ENCODE data around the gene UMAD1. TPM values are rescaled to one million over a fixed set of nuclear protein-coding genes. Genes with fewer than 3 reads are reported as not detected.

The UMAD1 gene
- total RNA-seq (2014; rRNA removed; shearing (Covaris generic)): 13.2 and 15.6 TPM in 2 replicates

- Histone ChIP-seq H3K4me3 (peak within 1 kb of the TSS; percentile 89), H3K27ac (peak within 1 kb of the TSS; percentile 78), H3K4me1 (no peaks in the 10 kb centered on the region), H3K27me3 (no peaks in the 10 kb centered on the region), H3K36me3 (no peaks in the 10 kb centered on the region), H3K9me3 (replicated peaks) (no peaks in the 10 kb centered on the region)
- peak; percentile 99 to 100 for DNase-seq
These were observed at the start of gene UMAD1 for GRCh38 chr7:7640221-7641128. Gene UMAD1, plus strand, starts transcription at chr7:7640752. Its CDS starts 32,620 bp downstream, at chr7:7673372.

GRCh38 chr7:7595451-7595850 lies 45.1 kb upstream of the UMAD1 start:
- Histone ChIP-seq H3K4me3 (no peak overlapping the region), H3K9me3 (replicated peaks) (no peaks in the 10 kb centered on the region), H3K36me3 (peaks cover 35% of the 10 kb centered on the region), H3K4me1 (no peaks in the 10 kb centered on the region), H3K27ac (no peak overlapping the region), H3K27me3 (no peaks in the 10 kb centered on the region)
- peak in 1 of 2 experiments; percentile 49 for DNase-seq

GRCh38 chr7:7596176-7596575 lies 44.4 kb upstream of the UMAD1 start:
- DNase-seq: peak in 1 of 2 experiments; percentile 4
- H3K4me1 ChIP-seq: no peaks in the 10 kb centered on the region
- no peaks in the 10 kb centered on the region for H3K27me3 ChIP-seq
- no peaks in the 10 kb centered on the region for H3K9me3 ChIP-seq (replicated peaks)
- H3K4me3 ChIP-seq: no peak overlapping the region
- peaks cover 34% of the 10 kb centered on the region for H3K36me3 ChIP-seq
- no peak overlapping the region for H3K27ac ChIP-seq

GRCh38 chr7:7607010-7607409 lies 33.5 kb upstream of the UMAD1 start:
- Histone ChIP-seq H3K27ac (no peak overlapping the region), H3K27me3 (no peaks in the 10 kb centered on the region), H3K4me3 (no peak overlapping the region), H3K4me1 (no peaks in the 10 kb centered on the region), H3K36me3 (peaks cover 7% of the 10 kb centered on the region; the same call in 1 of the 2 replicates), H3K9me3 (replicated peaks) (no peaks in the 10 kb centered on the region)
- DNase-seq: no peak

- peaks cover 7% of the 10 kb centered on the region; the same call in 1 of the 2 replicates for H3K36me3 ChIP-seq
- H3K27ac ChIP-seq: no peak overlapping the region
- H3K27me3 ChIP-seq: no peaks in the 10 kb centered on the region
These were observed 31.2 kb upstream of the UMAD1 start for GRCh38 chr7:7609330-7609729.

GRCh38 chr7:7612519-7612918 lies 28.0 kb upstream of the UMAD1 start:
- no peak overlapping the region for H3K4me3 ChIP-seq
- no peak for DNase-seq
- H3K36me3 ChIP-seq: 0 out of 2 replicates have a peak, but pooled peaks cover 3% of the 10 kb centered on the region
- no peaks in the 10 kb centered on the region for H3K27me3 ChIP-seq
- H3K27ac ChIP-seq: no peak overlapping the region
- no peaks in the 10 kb centered on the region for H3K9me3 ChIP-seq (replicated peaks)
- H3K4me1 ChIP-seq: no peaks in the 10 kb centered on the region

More at GRCh38 chr7:7609330-7609729, 31.2 kb upstream of the UMAD1 start:
- Histone ChIP-seq H3K9me3 (replicated peaks) (no peaks in the 10 kb centered on the region), H3K4me3 (no peak overlapping the region), H3K4me1 (no peaks in the 10 kb centered on the region)
- DNase-seq: no peak

- Histone ChIP-seq H3K27me3 (no peaks in the 10 kb centered on the region), H3K36me3 (0 out of 2 replicates have a peak, but pooled peaks cover 3% of the 10 kb centered on the region)
These were observed 27.3 kb upstream of the UMAD1 start for GRCh38 chr7:7613210-7613609.

GRCh38 chr7:7614018-7614741 lies 26.4 kb upstream of the UMAD1 start:
- no peak for DNase-seq
- H3K27me3 ChIP-seq: no peaks in the 10 kb centered on the region
- no peaks in the 10 kb centered on the region for H3K4me1 ChIP-seq
- H3K4me3 ChIP-seq: no peak overlapping the region
- H3K9me3 ChIP-seq (replicated peaks): no peaks in the 10 kb centered on the region
- H3K27ac ChIP-seq: no peak overlapping the region
- H3K36me3 ChIP-seq: no peaks in the 10 kb centered on the region

More at GRCh38 chr7:7613210-7613609, 27.3 kb upstream of the UMAD1 start:
- DNase-seq: no peak
- H3K27ac ChIP-seq: no peak overlapping the region
- H3K4me3 ChIP-seq: no peak overlapping the region
- H3K4me1 ChIP-seq: no peaks in the 10 kb centered on the region
- H3K9me3 ChIP-seq (replicated peaks): no peaks in the 10 kb centered on the region

GRCh38 chr7:7617550-7617949 lies 23.0 kb upstream of the UMAD1 start:
- Histone ChIP-seq H3K9me3 (replicated peaks) (no peaks in the 10 kb centered on the region), H3K36me3 (no peaks in the 10 kb centered on the region), H3K27me3 (no peaks in the 10 kb centered on the region), H3K27ac (no peak overlapping the region), H3K4me3 (no peak overlapping the region), H3K4me1 (no peaks in the 10 kb centered on the region)
- no peak for DNase-seq

GRCh38 chr7:7618410-7618809 lies 22.1 kb upstream of the UMAD1 start:
- no peak overlapping the region for H3K27ac ChIP-seq
- DNase-seq: no peak
- H3K4me3 ChIP-seq: no peak overlapping the region
- H3K27me3 ChIP-seq: no peaks in the 10 kb centered on the region
- H3K9me3 ChIP-seq (replicated peaks): no peaks in the 10 kb centered on the region
- no peaks in the 10 kb centered on the region for H3K4me1 ChIP-seq
- no peaks in the 10 kb centered on the region for H3K36me3 ChIP-seq

GRCh38 chr7:7620236-7620635 lies 20.3 kb upstream of the UMAD1 start:
- Histone ChIP-seq H3K4me3 (no peak overlapping the region), H3K27me3 (no peaks in the 10 kb centered on the region), H3K36me3 (no peaks in the 10 kb centered on the region), H3K9me3 (replicated peaks) (no peaks in the 10 kb centered on the region), H3K4me1 (no peaks in the 10 kb centered on the region), H3K27ac (no peak overlapping the region)
- no peak for DNase-seq

- no peaks in the 10 kb centered on the region for H3K36me3 ChIP-seq
- H3K27me3 ChIP-seq: no peaks in the 10 kb centered on the region
- no peak overlapping the region for H3K4me3 ChIP-seq
- DNase-seq: no peak
- no peak overlapping the region for H3K27ac ChIP-seq
- H3K4me1 ChIP-seq: no peaks in the 10 kb centered on the region
- no peaks in the 10 kb centered on the region for H3K9me3 ChIP-seq (replicated peaks)
These were observed 19.8 kb upstream of the UMAD1 start for GRCh38 chr7:7620644-7621210.

- Histone ChIP-seq H3K27ac (no peak overlapping the region), H3K27me3 (no peaks in the 10 kb centered on the region), H3K4me1 (no peaks in the 10 kb centered on the region), H3K36me3 (no peaks in the 10 kb centered on the region), H3K9me3 (replicated peaks) (0 out of 2 replicates have a peak, but pooled peaks cover 2% of the 10 kb centered on the region), H3K4me3 (no peak overlapping the region)
- no peak for DNase-seq
These were observed 12.1 kb upstream of the UMAD1 start for GRCh38 chr7:7628476-7628875.

- H3K9me3 ChIP-seq (replicated peaks): 0 out of 2 replicates have a peak, but pooled peaks cover 2% of the 10 kb centered on the region
- no peaks in the 10 kb centered on the region for H3K4me1 ChIP-seq
- H3K27ac ChIP-seq: no peak overlapping the region
- no peak overlapping the region for H3K4me3 ChIP-seq
- no peaks in the 10 kb centered on the region for H3K27me3 ChIP-seq
- DNase-seq: no peak
- H3K36me3 ChIP-seq: no peaks in the 10 kb centered on the region
These were observed 9.8 kb upstream of the UMAD1 start for GRCh38 chr7:7630626-7631329.
